ENCODE data around the gene RHO.

RHO gene

DNA sequence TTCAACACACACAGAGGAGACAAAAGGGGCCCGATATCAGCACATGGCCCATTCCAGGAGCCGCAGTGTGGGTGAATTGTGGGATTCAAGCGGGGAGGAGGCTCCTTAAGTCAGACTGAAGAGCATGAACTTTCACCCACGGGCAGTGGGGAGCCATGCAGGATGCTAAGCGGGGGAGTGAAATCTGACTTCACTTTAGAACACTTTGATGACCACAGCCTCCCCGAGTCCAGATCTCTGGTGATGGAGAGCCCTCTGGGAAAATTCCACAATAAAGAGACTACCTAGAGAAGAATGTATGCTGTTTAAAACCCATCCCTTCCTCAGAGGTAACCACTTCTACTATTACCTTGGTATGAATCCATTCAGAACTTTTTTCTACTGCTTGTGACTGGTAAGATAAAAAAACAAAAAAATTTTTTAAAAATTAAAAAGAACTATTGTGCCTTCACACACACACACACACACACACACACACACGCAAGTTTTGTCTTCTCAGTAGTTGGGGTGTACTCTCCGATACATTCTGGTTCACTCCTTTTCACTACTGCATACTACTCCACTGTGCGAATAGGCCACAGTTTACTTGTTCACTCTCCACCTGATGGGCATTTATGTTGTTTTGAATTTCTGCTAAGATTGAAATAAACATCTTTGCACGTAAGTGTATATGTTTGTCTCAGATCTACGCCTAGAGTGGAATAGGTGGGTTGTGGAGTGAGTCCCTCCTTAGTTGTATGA is 12.5 kb downstream of the RHO start:
- Histone ChIP-seq H3F3A (ENCODE audit: insufficient read depth) (no peaks in the 10 kb centered on the region), H3K9ac (ENCODE audit: low read length) (no peak overlapping the region), H3K27ac (ENCODE audit: low read depth, low read length) (no peak overlapping the region), H3K4me2 (ENCODE audit: low read depth, low read length, poor library complexity, severe bottlenecking) (no peak overlapping the region), H3K4me3 (ENCODE audit: insufficient read depth, low read length, poor library complexity, severe bottlenecking) (no peak overlapping the region), H3K79me2 (ENCODE audit: insufficient read depth, low read length) (no peaks in the 10 kb centered on the region), H2AFZ (ENCODE audit: low read depth, low read length, severe bottlenecking) (no peak overlapping the region), H3K9me3 (ENCODE audit: insufficient read depth, low read length) (no peaks in the 10 kb centered on the region), H3K27me3 (ENCODE audit: low read length) (no peaks in the 10 kb centered on the region), H3K36me3 (ENCODE audit: low read length) (no peaks in the 10 kb centered on the region), H3K9me2 (replicated peaks; ENCODE audit: insufficient read depth, low read length) (no peaks in the 10 kb centered on the region), H4K20me1 (ENCODE audit: low read depth, low read length) (no peaks in the 10 kb centered on the region)
- TF ChIP-seq, protein P1, sequence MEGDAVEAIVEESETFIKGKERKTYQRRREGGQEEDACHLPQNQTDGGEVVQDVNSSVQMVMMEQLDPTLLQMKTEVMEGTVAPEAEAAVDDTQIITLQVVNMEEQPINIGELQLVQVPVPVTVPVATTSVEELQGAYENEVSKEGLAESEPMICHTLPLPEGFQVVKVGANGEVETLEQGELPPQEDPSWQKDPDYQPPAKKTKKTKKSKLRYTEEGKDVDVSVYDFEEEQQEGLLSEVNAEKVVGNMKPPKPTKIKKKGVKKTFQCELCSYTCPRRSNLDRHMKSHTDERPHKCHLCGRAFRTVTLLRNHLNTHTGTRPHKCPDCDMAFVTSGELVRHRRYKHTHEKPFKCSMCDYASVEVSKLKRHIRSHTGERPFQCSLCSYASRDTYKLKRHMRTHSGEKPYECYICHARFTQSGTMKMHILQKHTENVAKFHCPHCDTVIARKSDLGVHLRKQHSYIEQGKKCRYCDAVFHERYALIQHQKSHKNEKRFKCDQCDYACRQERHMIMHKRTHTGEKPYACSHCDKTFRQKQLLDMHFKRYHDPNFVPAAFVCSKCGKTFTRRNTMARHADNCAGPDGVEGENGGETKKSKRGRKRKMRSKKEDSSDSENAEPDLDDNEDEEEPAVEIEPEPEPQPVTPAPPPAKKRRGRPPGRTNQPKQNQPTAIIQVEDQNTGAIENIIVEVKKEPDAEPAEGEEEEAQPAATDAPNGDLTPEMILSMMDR (IDR thresholded peaks at IDR 0.05; ENCODE audit: insufficient read depth, low read length, poor library complexity, severe bottlenecking) = no peak
- no peak for TF ChIP-seq EZH2phosphoT487 (conservative IDR thresholded peaks at IDR 0.05; ENCODE audit: low read length)

- Histone ChIP-seq H4K20me1 (ENCODE audit: low read depth, low read length) (no peaks in the 10 kb centered on the region), H3K27me3 (ENCODE audit: low read length) (no peaks in the 10 kb centered on the region), H3K4me3 (ENCODE audit: insufficient read depth, low read length, poor library complexity, severe bottlenecking) (no peak overlapping the region), H3K9me2 (replicated peaks; ENCODE audit: insufficient read depth, low read length) (no peaks in the 10 kb centered on the region), H3K36me3 (ENCODE audit: low read length) (no peaks in the 10 kb centered on the region), H3K9me3 (ENCODE audit: insufficient read depth, low read length) (no peaks in the 10 kb centered on the region), H2AFZ (ENCODE audit: low read depth, low read length, severe bottlenecking) (no peak overlapping the region), H3K79me2 (ENCODE audit: insufficient read depth, low read length) (no peaks in the 10 kb centered on the region), H3K27ac (ENCODE audit: low read depth, low read length) (no peak overlapping the region), H3F3A (ENCODE audit: insufficient read depth) (no peaks in the 10 kb centered on the region), H3K9ac (ENCODE audit: low read length) (no peak overlapping the region), H3K4me2 (ENCODE audit: low read depth, low read length, poor library complexity, severe bottlenecking) (no peak overlapping the region)
- no peak for TF ChIP-seq EZH2phosphoT487 (conservative IDR thresholded peaks at IDR 0.05; ENCODE audit: low read length)
- TF ChIP-seq, protein P1 (IDR thresholded peaks at IDR 0.05; ENCODE audit: insufficient read depth, low read length, poor library complexity, severe bottlenecking) = no peak
Observed at GRCh38 chr3:129542747-129543146, 14.3 kb downstream of the RHO start.

- Histone ChIP-seq H3K27ac (ENCODE audit: low read depth, low read length) (no peak within 1 kb of the TSS), H3K9ac (ENCODE audit: low read length) (no peak within 1 kb of the TSS), H3K4me3 (ENCODE audit: insufficient read depth, low read length, poor library complexity, severe bottlenecking) (no peak within 1 kb of the TSS), H3K36me3 (ENCODE audit: low read length) (no peaks in the 10 kb centered on the region), H3K9me2 (replicated peaks; ENCODE audit: insufficient read depth, low read length) (no peaks in the 10 kb centered on the region), H3K9me3 (ENCODE audit: insufficient read depth, low read length) (no peaks in the 10 kb centered on the region), H2AFZ (ENCODE audit: low read depth, low read length, severe bottlenecking) (no peak within 1 kb of the TSS), H4K20me1 (ENCODE audit: low read depth, low read length) (no peaks in the 10 kb centered on the region), H3F3A (ENCODE audit: insufficient read depth) (no peaks in the 10 kb centered on the region), H3K27me3 (ENCODE audit: low read length) (no peaks in the 10 kb centered on the region), H3K79me2 (ENCODE audit: insufficient read depth, low read length) (no peaks in the 10 kb centered on the region), H3K4me2 (ENCODE audit: low read depth, low read length, poor library complexity, severe bottlenecking) (no peak within 1 kb of the TSS)
- TF ChIP-seq, protein P1 (IDR thresholded peaks at IDR 0.05; ENCODE audit: insufficient read depth, low read length, poor library complexity, severe bottlenecking) = no peak
- no peak for TF ChIP-seq EZH2phosphoT487 (conservative IDR thresholded peaks at IDR 0.05; ENCODE audit: low read length)
Observed at GRCh38 chr3:129543156-129543790, 14.8 kb downstream of the RHO start, which contains the start of gene H1-8. TSS of gene H1-8 (plus strand) at chr3:129543175. CDS start at chr3:129543219, 44 bp downstream.
